ENCODE results near the gene IFT20. TPM values are rescaled to one million over a fixed set of nuclear protein-coding genes. Genes with fewer than 3 reads are reported as not detected.

IFT20 gene
- total and polyA plus RNA-seq, 2 of the 13 experiments (the other 11 are each of a cell fraction or from before 2014, with no cell fraction given): 28.0 to 37.8 TPM

DNA sequence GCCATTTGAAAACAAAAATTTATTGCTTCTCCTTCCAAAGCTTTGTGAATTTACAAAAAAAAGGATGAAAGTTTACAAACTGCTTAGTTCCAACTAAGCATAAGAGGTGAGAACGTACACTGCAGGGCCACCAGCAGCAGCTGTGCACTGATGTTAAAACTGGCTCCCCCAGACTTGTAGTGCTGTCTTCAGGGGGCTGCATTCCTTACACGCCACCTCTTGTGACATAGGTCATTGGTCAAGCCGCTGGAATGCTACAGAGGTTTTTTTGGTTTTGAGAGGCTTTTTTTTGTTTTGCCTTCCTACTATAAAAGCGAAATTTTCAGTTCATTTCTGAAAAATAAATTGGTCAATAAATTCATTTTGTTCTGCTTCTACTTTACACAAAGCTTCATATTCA is 6.9 kb downstream of the IFT20 start (continued):
- TF ChIP-seq, protein P1, sequence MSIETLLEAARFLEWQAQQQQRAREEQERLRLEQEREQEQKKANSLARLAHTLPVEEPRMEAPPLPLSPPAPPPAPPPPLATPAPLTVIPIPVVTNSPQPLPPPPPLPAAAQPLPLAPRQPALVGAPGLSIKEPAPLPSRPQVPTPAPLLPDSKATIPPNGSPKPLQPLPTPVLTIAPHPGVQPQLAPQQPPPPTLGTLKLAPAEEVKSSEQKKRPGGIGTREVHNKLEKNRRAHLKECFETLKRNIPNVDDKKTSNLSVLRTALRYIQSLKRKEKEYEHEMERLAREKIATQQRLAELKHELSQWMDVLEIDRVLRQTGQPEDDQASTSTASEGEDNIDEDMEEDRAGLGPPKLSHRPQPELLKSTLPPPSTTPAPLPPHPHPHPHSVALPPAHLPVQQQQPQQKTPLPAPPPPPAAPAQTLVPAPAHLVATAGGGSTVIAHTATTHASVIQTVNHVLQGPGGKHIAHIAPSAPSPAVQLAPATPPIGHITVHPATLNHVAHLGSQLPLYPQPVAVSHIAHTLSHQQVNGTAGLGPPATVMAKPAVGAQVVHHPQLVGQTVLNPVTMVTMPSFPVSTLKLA (IDR thresholded peaks at IDR 0.05): no peak
- TF ChIP-seq, protein P2, sequence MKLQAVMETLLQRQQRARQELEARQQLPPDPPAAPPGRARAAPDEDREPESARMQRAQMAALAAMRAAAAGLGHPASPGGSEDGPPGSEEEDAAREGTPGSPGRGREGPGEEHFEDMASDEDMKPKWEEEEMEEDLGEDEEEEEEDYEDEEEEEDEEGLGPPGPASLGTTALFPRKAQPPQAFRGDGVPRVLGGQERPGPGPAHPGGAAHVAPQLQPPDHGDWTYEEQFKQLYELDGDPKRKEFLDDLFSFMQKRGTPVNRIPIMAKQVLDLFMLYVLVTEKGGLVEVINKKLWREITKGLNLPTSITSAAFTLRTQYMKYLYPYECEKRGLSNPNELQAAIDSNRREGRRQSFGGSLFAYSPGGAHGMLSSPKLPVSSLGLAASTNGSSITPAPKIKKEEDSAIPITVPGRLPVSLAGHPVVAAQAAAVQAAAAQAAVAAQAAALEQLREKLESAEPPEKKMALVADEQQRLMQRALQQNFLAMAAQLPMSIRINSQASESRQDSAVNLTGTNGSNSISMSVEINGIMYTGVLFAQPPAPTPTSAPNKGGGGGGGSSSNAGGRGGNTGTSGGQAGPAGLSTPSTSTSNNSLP (IDR thresholded peaks at IDR 0.05; ENCODE audit: low read depth, low read length): no peak
- TF ChIP-seq ZNF234 (CRISPR knock-in tag; conservative IDR thresholded peaks at IDR 0.05) (no peak), TEAD3 (CRISPR knock-in tag; optimal IDR thresholded peaks at IDR 0.05; ENCODE audit: borderline replicate concordance) (peak; percentile 72), HNF4A (CRISPR knock-in tag; IDR thresholded peaks at IDR 0.05) (0 out of 2 replicates have a peak, but pooled peaks have one; percentile 5), ZFP90 (CRISPR knock-in tag; IDR thresholded peaks at IDR 0.05; ENCODE audit: borderline replicate concordance) (no peak), NR2F6 (IDR thresholded peaks at IDR 0.05) (peak; percentile 67), NR2F6 (CRISPR knock-in tag; IDR thresholded peaks at IDR 0.05) (peak; percentile 60; the same call in 1 of the 2 replicates)
- TF ChIP-seq, protein P3, sequence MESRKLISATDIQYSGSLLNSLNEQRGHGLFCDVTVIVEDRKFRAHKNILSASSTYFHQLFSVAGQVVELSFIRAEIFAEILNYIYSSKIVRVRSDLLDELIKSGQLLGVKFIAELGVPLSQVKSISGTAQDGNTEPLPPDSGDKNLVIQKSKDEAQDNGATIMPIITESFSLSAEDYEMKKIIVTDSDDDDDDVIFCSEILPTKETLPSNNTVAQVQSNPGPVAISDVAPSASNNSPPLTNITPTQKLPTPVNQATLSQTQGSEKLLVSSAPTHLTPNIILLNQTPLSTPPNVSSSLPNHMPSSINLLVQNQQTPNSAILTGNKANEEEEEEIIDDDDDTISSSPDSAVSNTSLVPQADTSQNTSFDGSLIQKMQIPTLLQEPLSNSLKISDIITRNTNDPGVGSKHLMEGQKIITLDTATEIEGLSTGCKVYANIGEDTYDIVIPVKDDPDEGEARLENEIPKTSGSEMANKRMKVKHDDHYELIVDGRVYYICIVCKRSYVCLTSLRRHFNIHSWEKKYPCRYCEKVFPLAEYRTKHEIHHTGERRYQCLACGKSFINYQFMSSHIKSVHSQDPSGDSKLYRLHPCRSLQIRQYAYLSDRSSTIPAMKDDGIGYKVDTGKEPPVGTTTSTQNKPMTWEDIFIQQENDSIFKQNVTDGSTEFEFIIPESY (CRISPR knock-in tag; IDR thresholded peaks at IDR 0.05): peak; percentile 95
- TF ChIP-seq, protein P4, sequence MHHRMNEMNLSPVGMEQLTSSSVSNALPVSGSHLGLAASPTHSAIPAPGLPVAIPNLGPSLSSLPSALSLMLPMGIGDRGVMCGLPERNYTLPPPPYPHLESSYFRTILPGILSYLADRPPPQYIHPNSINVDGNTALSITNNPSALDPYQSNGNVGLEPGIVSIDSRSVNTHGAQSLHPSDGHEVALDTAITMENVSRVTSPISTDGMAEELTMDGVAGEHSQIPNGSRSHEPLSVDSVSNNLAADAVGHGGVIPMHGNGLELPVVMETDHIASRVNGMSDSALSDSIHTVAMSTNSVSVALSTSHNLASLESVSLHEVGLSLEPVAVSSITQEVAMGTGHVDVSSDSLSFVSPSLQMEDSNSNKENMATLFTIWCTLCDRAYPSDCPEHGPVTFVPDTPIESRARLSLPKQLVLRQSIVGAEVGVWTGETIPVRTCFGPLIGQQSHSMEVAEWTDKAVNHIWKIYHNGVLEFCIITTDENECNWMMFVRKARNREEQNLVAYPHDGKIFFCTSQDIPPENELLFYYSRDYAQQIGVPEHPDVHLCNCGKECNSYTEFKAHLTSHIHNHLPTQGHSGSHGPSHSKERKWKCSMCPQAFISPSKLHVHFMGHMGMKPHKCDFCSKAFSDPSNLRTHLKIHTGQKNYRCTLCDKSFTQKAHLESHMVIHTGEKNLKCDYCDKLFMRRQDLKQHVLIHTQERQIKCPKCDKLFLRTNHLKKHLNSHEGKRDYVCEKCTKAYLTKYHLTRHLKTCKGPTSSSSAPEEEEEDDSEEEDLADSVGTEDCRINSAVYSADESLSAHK (CRISPR knock-in tag; IDR thresholded peaks at IDR 0.05; ENCODE audit: borderline replicate concordance): no peak
- TF ChIP-seq, protein P5, sequence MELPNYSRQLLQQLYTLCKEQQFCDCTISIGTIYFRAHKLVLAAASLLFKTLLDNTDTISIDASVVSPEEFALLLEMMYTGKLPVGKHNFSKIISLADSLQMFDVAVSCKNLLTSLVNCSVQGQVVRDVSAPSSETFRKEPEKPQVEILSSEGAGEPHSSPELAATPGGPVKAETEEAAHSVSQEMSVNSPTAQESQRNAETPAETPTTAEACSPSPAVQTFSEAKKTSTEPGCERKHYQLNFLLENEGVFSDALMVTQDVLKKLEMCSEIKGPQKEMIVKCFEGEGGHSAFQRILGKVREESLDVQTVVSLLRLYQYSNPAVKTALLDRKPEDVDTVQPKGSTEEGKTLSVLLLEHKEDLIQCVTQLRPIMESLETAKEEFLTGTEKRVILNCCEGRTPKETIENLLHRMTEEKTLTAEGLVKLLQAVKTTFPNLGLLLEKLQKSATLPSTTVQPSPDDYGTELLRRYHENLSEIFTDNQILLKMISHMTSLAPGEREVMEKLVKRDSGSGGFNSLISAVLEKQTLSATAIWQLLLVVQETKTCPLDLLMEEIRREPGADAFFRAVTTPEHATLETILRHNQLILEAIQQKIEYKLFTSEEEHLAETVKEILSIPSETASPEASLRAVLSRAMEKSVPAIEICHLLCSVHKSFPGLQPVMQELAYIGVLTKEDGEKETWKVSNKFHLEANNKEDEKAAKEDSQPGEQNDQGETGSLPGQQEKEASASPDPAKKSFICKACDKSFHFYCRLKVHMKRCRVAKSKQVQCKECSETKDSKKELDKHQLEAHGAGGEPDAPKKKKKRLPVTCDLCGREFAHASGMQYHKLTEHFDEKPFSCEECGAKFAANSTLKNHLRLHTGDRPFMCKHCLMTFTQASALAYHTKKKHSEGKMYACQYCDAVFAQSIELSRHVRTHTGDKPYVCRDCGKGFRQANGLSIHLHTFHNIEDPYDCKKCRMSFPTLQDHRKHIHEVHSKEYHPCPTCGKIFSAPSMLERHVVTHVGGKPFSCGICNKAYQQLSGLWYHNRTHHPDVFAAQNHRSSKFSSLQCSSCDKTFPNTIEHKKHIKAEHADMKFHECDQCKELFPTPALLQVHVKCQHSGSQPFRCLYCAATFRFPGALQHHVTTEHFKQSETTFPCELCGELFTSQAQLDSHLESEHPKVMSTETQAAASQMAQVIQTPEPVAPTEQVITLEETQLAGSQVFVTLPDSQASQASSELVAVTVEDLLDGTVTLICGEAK (IDR thresholded peaks at IDR 0.05): no peak
- TF ChIP-seq, protein P5 (CRISPR knock-in tag; IDR thresholded peaks at IDR 0.05): no peak

Data from HepG2 (cell line).